GM20000 (cell line): ENCODE data around the gene HUWE1.
A peak's percentile ranks its signal among the peaks of the same experiment; 100 is the strongest.

Source experiments
- DNase-seq: peaks from one replicate; pipeline ENCODE4 v3.0.0; 2012; ENCODE audit warnings: low spot score
- CTCF ChIP-seq: IDR thresholded peaks from 2 replicates; pipeline ENCODE4 v1.5.1; 2012; ENCODE audit warnings: mild to moderate bottlenecking, control low read depth; ENCODE audit errors: extremely low read depth, missing control alignments

Gene HUWE1

GRCh38 chrX:53704294-53704693, 17.8 kb upstream of the HUWE1 start:
- DNase-seq = peak; percentile 32
- TF ChIP-seq CTCF = no peak

- TF ChIP-seq CTCF = no peak
- DNase-seq = no peak
These were observed 9.5 kb upstream of the HUWE1 start for GRCh38 chrX:53695946-53696549.

- no peak for TF ChIP-seq CTCF
These were observed 8.1 kb upstream of the HUWE1 start for GRCh38 chrX:53694642-53695041.

GRCh38 chrX:53688300-53688699, 1.8 kb upstream of the HUWE1 start:
- TF ChIP-seq CTCF = no peak
- no peak for DNase-seq

More at GRCh38 chrX:53694642-53695041, 8.1 kb upstream of the HUWE1 start:
- DNase-seq = no peak

GRCh38 chrX:53685711-53686110, 808 bp downstream of the HUWE1 start:
- DNase-seq = no peak
- TF ChIP-seq CTCF = no peak

GRCh38 chrX:53684415-53685192, 1.9 kb downstream of the HUWE1 start:
- no peak for TF ChIP-seq CTCF
- no peak for DNase-seq

- TF ChIP-seq CTCF = no peak
- DNase-seq = peak; percentile 83
These were observed 2.7 kb downstream of the HUWE1 start for GRCh38 chrX:53683556-53684414.
